Stimulated activated CD4-positive, alpha-beta T cell treated with anti-CD3 and anti-CD28 coated beads, TNF-alpha, amount 100 ng/mL, for 48 hours (primary cell): ENCODE data around the gene VPS16.

Source experiments
- DNase-seq, 3 donors: peaks; one replicate each; pipeline ENCODE4 v3.0.0-alpha.2; 2020; ENCODE audit warnings: low read depth in 3 of 3

Gene VPS16

GRCh38 chr20:2840138-2840966 lies at the start of gene VPS16, which contains the start of gene PCED1A:
Gene VPS16 (plus strand): TSS chr20:2840745. CDS start chr20:2840775, 30 bp downstream.
Gene PCED1A (minus strand): TSS chr20:2840655. CDS start chr20:2839912, 743 bp downstream.
- DNase-seq, result peak; percentile 78 to 86 (median 84)

DNA sequence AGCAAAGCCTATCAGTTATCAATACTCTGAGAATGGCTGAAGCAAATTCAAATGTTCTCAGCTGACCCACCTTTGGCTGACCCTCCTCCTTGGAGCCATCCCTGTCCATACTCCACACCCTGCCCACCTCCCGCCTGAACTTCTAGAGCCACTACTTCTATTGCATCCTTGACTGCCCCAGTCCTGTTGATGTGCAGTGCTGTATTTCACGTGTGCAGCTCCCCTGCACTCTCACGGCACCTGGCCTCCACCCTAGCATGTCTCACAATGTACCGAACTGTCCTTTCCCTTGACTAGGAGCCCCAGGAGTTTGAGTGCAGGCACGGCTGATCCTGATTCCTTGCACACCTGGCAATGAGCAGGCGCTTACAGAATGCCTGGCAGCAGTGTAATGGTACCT lies 47.1 kb upstream of the VPS16 start:
- no peak for DNase-seq

DNA sequence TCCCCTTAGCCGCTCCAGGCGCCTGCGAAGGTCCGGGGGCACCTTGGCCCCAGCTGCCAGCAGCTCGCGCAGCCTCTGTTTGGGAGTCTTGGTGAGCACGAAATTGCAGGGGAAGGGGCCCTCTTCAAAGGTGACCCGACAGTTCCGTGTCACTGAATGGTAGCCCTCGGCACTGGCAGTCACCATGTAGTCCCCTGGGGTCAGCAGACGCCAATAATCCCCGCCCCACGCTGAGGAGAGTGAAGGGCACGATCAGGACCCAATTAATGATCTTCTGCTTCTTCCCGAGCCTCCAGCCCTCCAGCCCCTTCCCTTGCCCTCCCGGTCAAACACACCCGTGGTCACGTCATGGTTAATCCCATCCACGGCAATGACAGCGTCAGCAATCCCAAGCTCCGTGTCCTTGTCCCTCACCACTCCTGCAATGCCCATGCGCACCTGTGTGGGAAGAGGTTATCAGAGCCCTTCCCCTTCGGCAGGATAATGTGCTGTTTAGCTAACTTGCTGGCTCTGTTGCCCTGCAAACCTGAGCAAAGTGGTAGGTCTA lies 46.3 kb upstream of the VPS16 start:
- DNase-seq, result no peak

- no peak for DNase-seq
Measured at GRCh38 chr20:2794866-2795447, 45.6 kb upstream of the VPS16 start.

DNA sequence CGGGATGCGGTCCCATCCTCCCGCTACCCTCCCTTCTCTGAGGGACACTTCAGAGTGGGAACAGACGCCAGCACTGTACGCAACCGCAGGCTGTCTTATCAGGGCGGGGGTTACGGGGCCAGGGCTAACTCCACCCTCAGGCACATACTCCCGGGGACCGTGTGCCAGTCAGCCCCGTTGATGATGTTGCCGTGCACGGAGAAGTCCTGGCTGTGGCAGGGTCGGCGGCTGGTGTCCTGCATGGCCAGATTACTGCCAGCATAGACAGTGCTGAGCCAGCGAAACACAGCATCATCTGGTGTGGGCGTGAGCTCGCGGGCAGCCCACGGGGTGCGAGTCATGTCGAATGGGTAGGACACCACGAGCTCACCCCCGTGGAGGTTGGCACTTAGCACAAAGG lies 45.1 kb upstream of the VPS16 start:
- no peak for DNase-seq

GRCh38 chr20:2796011-2796660 lies 44.4 kb upstream of the VPS16 start:
- no peak for DNase-seq

DNA sequence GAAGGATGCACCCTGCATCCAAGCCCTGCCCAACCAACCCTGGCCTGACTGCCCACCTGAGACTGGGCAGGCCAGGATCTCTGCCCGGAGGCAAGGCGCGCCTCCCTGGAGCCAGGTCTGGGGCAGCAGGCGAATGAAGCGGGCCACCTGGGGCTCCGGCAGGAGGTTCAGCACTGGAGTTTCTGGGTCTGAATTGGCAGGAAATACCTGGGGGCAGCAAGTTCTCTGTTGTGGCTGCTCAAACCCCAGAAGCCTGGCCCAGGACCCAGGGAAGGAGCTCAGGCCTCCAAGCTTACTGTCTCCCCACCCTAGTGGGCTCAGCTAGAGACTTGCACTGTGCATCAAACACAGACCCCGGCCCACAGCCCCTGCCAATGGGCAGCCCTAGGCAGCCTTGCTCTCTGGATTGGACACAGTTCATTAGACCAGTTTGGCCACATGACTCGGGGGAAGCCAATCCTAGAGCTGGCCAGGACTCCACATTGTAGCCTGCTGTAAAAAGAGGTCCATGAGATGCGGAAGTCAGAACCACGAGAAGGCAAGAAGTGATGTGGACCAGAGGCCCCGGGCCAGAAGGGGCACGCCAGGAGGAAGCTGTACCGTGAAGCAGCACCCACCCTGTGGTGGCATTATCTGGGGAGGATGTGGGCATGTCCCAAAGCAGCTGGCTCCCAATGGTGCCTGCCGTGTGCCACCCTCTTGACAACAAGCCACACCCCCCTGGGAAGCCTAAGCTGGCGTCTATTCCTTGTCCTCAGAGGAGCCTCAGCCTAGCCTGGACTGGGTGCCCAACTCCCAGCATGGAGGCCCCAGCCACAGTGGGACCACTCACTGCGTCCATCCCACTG lies 43.2 kb upstream of the VPS16 start:
- no peak for DNase-seq

- DNase-seq, result no peak
Measured at GRCh38 chr20:2798095-2798805, 42.3 kb upstream of the VPS16 start.

- no peak for DNase-seq
Measured at GRCh38 chr20:2798814-2799213, 41.7 kb upstream of the VPS16 start.

DNA sequence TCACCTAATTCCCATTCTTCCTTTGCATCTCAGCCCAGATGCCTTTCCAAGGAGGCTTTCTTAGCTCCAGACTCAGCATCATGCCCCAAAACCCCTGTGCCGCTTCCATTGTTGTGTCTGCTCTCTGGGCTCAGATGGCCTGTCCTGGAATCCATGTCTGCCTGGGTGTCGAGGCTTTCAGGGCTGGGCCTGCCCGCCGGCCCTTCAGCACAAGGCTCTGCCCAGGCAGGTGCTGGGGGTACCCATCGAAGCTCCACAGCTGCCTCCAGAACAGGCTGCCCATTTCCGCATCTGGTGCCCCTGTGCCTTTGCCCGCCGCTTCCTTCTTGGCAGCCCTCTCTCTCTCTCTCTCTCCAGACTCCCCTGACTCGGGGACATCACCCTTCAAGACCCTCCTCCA lies 41.3 kb upstream of the VPS16 start:
- DNase-seq, result no peak

DNA sequence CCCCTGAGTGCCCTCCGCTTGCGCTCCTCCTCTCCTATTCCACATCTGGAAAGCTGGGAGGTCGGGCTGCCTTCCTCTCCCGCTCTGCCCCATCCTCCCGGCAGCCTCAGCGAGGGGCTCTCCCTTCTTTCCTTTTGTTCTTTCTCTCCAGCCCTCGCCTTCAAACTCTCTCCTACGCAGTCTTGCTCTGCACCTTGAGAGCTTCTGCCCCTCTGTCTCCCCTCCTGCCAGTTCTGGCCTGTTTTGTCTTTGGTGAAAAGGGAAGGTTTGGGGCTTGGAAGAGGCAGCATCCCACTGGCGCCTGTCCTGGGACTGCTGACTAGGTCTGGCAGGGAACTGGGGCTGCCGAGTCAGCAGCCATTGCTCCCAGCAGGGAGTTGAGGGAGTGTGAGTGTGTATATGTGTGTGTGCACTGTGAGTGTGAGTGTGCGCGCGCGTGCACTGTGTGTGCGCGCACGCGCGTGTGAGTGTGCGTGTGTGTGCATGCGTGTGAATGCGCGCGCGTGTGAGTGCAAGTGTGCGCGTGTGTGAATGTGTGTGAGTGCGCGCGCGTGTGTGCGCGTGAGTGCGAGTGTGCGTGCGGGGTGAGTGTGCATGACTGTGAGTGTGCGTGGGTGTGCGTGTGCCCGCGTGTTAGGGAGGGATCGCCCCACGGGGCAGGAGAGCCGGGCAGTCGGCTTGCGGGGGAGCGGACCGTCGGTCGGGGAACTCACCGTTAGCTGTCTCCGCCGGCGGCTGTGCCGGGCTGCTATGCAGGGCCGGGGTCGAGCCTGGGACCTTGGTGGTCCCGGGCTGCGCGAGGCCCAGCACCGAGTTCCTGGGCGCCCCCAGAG lies 40.6 kb upstream of the VPS16 start:
- DNase-seq, result no peak

DNA sequence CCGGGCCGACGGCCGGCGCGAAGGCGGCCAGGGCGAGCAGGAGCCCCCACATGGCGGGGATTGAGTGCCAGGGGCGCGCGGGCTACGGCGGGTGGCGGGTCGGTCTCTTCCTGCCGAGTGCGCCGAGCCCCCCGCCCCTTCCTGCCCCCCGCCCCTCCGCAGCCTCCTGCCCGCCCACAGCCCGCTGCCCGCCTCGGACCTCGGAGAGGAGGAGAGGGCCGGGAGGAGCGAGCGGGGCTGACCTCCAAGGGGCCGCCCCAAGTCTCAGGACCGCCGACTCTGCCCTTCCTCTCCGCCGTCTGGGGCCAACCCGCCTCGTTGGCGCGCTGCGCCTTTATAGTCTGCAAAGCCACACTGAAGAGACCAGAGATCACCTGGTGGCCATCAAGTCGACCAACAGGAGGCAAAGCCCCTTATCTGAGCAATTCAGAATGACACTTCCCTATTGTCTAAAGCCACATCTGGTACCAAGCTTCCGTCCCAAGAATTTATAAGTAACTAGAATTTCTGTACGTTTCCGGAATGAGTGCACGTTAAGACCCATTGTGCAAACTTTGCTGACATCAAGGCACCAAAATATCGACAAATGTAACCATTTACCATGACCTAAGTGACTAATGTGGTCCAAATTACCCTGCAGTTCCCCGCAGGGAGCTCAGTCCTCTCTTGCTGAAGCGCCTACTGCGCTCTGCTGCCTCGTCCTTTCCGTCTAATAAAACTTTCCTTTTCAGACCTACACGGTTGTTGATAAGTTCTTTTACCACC lies 39.8 kb upstream of the VPS16 start, which contains the start of gene CPXM1:
Gene CPXM1, minus strand, starts transcription at position 107 of the 765 bp plus-strand sequence. Its CDS starts 55 bp downstream, at position 52.
- no peak for DNase-seq

DNA sequence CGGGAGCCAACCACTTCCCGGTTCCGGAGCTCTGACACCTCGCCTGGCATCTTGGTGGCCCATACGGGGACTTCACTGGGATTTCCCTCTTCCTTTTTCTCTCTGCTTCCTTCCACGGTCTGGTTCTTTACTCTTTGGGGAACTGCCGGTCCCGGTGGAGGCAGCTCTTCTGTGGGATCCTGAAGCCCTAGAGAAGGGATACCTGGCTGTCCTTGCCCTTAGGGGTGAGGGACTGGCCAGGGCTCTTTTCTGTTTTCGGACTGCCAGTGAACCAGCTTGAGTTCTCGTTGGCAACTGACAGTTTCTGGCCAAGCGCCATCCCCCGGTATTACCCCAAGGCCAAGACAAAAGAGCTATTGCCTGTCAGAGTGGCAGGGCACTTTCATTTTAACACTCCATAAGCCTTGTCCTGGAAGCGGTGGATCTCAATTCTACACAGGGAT lies 39.2 kb upstream of the VPS16 start:
- DNase-seq, result no peak

DNA sequence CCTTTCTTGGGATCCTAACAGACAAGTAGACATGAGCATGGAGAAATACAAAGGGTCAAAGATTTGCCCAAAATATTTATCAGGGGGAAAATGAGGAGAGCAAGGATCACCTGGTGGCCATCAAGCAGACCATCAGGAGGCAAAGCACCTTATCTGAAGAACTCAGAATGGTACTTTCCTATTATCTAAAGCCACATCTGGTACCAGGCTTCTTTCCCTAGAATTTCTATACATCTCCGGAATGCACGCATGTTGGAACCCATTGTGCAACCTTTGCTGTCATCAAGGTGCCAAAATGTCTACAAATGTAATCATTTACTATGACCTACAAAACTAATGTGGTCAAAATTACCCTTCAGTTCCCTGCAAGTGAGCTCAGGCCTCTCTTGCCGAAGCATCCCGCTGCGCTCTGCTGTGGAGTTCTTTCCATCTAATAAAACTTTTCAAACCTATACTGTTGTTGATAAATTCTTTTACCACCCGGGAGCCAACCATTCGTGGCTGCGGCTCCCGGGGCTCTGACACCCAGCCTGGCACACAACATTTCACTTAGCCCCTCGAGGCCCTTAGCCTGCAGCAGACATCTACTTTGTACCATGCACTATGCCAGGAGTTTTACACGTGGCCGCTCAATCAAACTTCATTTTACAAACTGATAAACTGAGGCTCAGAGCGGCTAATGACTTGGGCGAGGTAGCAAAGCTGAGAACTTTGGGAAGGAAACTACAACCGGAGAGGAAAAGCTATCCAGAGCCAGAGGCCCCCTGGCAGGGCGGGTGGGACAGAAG lies 36.3 kb upstream of the VPS16 start:
- DNase-seq, result no peak

DNA sequence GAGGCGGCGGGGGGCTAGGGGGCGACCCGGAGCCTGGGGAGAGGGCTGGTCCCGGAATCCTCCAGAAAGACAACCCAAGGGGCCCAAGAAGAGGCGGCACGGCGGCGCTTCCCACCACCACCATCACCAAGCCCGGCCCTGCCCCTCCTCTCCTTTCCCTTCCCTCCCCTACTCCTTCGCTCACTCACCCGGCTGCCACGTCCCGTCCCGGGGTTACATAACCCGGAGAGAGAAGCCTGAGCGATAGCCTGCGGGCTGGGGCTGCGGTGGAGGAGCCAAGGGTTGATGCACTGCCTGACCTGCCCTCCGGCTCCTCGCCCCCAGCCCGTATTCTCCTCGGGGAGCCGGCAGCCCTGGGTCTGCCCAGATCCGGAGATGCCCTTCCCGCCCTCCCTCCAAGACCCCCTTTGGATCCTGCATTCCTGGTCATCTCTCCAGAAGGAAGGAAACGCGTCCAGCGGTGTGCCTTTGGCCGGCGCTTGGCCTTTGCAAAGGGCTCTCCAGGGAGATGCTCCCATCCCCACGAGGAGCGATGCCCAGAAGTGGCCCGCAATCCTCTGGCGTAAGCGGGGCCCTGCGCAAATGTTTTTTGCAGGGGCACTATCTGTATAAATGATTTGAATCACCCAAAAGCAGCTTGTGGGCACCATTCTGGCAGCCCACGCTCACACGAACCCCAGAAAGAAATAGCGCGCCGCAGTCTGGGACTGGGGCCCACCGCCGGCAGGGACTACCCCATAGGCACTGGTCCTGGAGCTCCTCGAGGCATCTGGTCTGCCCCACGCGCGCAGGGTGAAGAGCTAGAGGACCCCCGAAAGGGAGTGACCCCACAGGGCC lies 35.5 kb upstream of the VPS16 start:
- DNase-seq, result no peak

GRCh38 chr20:2805689-2806350 lies 34.7 kb upstream of the VPS16 start:
- DNase-seq, result no peak

- no peak for DNase-seq
Measured at GRCh38 chr20:2806351-2806701, 34.2 kb upstream of the VPS16 start.
